Type B pancreatic cell (in vitro differentiated cells): ENCODE data around the gene CCNT1. TPM values are rescaled to one million over a fixed set of nuclear protein-coding genes. Genes with fewer than 3 reads are reported as not detected.

Experiments used
- DNase-seq: peaks from one replicate; pipeline ENCODE4 v3.0.0; 2021; ENCODE audit warnings: mixed read lengths; ENCODE audit not compliant: unreplicated experiment; ENCODE audit errors: extremely low spot score
- H3K27ac Mint-ChIP-seq: 2 replicates; pipeline ENCODE4 v1.8.0; 2021; ENCODE audit warnings: mild to moderate bottlenecking, mixed read lengths
- H3K27me3 Mint-ChIP-seq: 2 replicates; pipeline ENCODE4 v1.8.0; 2021; ENCODE audit warnings: mixed read lengths
- H3K36me3 Mint-ChIP-seq: 2 replicates; pipeline ENCODE4 v1.8.0; 2021; ENCODE audit warnings: mixed read lengths
- H3K4me1 Mint-ChIP-seq: one replicate; pipeline ENCODE4 v1.8.0; 2021; ENCODE audit warnings: mixed read lengths; ENCODE audit not compliant: unreplicated experiment
- H3K4me3 Mint-ChIP-seq: 2 replicates; pipeline ENCODE4 v1.8.0; 2021; ENCODE audit warnings: mild to moderate bottlenecking, mixed read lengths
- H3K9me3 Mint-ChIP-seq: 2 replicates; pipeline ENCODE4 v1.8.0; 2021; ENCODE audit warnings: mixed read lengths
- long read RNA-seq: library from polyadenylated mRNA; unstranded; transcript quantifications from one replicate; pipeline ENCODE4 v2.0.0, GENCODE V29; 2020
- total RNA-seq: library from RNA; stranded (reverse); gene quantifications from 2 replicates; pipeline ENCODE4 v1.2.1, GENCODE V29; 2021; ENCODE audit warnings: low replicate concordance
- TF ChIP-seq, protein P1 (sequence below): fragments of 200-600 bp; sonication (generic); conservative IDR thresholded peaks from 2 replicates; pipeline ENCODE4 v1.5.0; 2021; ENCODE audit warnings: antibody characterized with exemption, mild to moderate bottlenecking

The CCNT1 gene
- total RNA-seq: 39.2 and 46.9 TPM in 2 replicates
- long read RNA-seq, full-length matches to known transcripts: 9 of 17 reads
- long read RNA-seq, partial matches to known transcripts: 2 of 17 reads
- long read RNA-seq, other reads (novel, unspliced or antisense): 6 of 17 reads

DNA sequence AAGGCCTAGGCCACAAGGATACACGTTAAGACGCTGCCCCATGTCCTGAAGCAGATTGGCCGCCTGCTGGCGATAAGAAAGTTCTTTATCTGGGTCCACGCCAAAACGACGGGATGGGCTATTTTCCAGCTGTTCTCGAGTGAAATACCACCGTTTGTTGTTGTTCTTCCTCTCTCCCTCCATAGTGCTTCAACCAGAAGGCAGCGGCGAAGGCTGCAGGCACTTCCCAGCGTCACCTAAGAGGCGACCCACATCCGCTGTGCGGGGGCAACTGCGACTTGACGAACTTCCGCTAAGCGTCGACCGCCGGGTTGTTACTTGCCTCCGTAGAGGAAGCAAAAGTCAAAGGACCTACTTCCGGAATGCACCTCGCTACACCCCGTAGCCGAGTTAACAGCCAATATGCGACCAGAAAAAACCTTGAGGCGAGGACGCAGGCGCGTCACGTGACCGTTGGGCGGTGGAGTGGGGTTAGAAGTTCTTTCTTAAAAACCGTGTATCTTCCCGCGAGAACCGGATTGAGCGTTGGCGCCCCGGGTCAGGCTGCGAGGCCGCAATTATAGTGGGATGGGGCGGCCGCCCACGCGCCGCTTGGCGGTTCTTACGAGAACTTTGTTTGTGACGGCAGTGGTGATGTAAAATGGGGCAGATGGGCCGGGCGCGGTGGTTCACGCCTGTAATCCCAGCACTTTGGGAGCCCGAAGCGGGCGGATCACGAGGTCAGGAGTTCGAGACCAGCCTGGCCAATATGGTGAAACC, at the start of gene CCNT1:
CCNT1 (minus strand) TSS at position 215 of the 759 bp plus-strand sequence; CDS start at position 183, 32 bp downstream.
- Mint-ChIP-seq H3K27ac (peak within 1 kb of the TSS; percentile 96), H3K4me3 (peak within 1 kb of the TSS; percentile 94), H3K36me3 (peaks cover 10% of the 10 kb centered on the region), H3K27me3 (no peaks in the 10 kb centered on the region), H3K4me1 (peaks cover 32% of the 10 kb centered on the region), H3K9me3 (peaks cover 8% of the 10 kb centered on the region)
- TF ChIP-seq, protein P1, sequence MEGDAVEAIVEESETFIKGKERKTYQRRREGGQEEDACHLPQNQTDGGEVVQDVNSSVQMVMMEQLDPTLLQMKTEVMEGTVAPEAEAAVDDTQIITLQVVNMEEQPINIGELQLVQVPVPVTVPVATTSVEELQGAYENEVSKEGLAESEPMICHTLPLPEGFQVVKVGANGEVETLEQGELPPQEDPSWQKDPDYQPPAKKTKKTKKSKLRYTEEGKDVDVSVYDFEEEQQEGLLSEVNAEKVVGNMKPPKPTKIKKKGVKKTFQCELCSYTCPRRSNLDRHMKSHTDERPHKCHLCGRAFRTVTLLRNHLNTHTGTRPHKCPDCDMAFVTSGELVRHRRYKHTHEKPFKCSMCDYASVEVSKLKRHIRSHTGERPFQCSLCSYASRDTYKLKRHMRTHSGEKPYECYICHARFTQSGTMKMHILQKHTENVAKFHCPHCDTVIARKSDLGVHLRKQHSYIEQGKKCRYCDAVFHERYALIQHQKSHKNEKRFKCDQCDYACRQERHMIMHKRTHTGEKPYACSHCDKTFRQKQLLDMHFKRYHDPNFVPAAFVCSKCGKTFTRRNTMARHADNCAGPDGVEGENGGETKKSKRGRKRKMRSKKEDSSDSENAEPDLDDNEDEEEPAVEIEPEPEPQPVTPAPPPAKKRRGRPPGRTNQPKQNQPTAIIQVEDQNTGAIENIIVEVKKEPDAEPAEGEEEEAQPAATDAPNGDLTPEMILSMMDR: peak; percentile 56
- peak; percentile 97 for DNase-seq

DNA sequence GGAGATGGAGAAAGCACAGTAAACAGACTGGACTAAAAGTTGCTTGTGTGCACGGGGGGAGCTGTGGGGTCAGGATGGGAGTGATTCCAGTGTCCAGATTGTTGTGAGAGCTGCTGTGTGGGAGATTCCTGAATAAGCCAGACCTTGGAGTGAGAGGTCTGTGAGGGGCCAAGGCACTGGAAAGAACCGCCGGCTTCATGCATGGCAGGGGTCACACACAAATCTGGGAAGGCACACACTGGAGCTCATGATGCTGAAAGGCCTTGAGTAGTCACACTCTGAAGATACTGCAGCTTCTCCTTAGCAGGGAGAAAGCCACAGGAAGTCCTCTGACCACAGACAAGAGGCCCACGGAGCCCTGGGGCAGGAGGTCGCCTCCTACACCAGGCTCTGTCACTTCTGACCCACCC, 49.3 kb upstream of the CCNT1 start:
- Mint-ChIP-seq H3K4me3 (no peak overlapping the region), H3K4me1 (no peaks in the 10 kb centered on the region), H3K27me3 (no peaks in the 10 kb centered on the region), H3K27ac (no peak overlapping the region), H3K9me3 (no peaks in the 10 kb centered on the region), H3K36me3 (peaks cover 21% of the 10 kb centered on the region)
- TF ChIP-seq, protein P1: no peak
- DNase-seq: no peak

DNA sequence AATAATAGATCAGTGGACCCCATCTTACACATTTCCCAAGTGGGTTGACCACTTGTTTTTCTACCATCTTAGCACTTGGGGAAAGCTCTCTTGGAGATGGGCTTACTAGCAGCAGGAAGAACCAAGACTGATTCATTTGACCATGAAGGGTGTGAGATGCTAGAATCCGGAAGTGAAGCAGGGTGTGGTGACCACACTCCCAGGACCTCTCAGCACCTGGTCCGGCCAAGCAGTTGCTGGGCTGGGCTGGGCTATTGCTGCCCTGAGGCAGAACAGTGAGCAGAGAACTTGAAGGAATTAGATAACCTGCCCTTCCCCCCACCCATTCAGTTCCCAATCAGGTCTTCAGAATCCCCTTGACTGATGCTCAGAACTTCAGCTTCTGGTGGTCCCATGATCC, 48.0 kb upstream of the CCNT1 start:
- Mint-ChIP-seq H3K36me3 (peaks cover 14% of the 10 kb centered on the region), H3K9me3 (no peaks in the 10 kb centered on the region), H3K4me3 (no peak overlapping the region), H3K4me1 (no peaks in the 10 kb centered on the region), H3K27ac (no peak overlapping the region), H3K27me3 (no peaks in the 10 kb centered on the region)
- TF ChIP-seq, protein P1: no peak
- DNase-seq: no peak

DNA sequence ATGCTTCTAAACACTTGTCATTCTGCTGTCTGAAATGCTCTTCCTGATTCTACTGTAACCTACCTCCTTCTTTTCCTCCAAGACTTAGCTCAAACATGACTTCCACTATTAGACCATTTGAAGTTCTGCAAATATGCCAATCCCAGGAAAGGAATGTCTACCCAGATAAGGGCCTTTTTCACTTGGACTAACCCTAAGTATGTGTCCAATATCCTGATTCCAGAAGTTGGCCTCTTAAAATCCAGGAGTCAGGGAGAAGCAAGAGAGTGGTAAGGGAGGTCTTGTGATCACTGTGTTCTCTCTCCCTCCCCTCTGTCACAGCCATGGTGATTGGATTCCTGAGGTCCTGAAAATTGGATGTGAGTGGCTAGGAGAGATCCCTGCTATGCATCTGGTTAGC, 42.2 kb upstream of the CCNT1 start:
- no peaks in the 10 kb centered on the region for H3K36me3 Mint-ChIP-seq
- no peak overlapping the region for H3K27ac Mint-ChIP-seq
- TF ChIP-seq, protein P1: no peak
- no peak overlapping the region for H3K4me3 Mint-ChIP-seq
- H3K4me1 Mint-ChIP-seq: no peaks in the 10 kb centered on the region
- DNase-seq: no peak
- H3K27me3 Mint-ChIP-seq: no peaks in the 10 kb centered on the region
- H3K9me3 Mint-ChIP-seq: no peaks in the 10 kb centered on the region

DNA sequence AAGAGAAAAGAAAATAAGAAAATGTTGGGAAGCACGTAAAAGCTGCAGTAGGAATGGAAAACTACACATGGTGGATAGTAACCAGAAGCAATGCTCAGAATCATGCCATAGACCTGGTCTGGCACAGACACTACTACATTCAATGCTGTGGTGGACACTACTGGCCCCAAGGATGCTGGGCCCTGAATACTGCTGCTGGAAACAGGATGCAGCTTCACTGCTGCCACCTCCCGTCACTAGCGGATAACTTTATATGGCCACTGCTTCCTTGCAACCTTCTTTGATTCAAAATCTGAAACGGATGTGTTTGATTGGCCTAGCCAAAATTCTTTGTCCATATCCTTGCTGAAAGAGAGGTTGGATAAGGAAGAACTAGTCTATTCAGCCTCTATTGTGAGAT, 41.7 kb upstream of the CCNT1 start:
- TF ChIP-seq, protein P1: no peak
- no peaks in the 10 kb centered on the region for H3K9me3 Mint-ChIP-seq
- DNase-seq: no peak
- H3K27me3 Mint-ChIP-seq: peaks cover 3% of the 10 kb centered on the region
- no peak overlapping the region for H3K27ac Mint-ChIP-seq
- H3K4me3 Mint-ChIP-seq: no peak overlapping the region
- H3K4me1 Mint-ChIP-seq: no peaks in the 10 kb centered on the region
- H3K36me3 Mint-ChIP-seq: no peaks in the 10 kb centered on the region
